SK-N-SH treated with all-trans-retinoic acid at 6 μM for 48 hours (cell line): ENCODE measurements around the gene NFATC3.

ENCODE experiments used
- BACH2 ChIP-seq: fragments of 250-450 bp; sonication (Bioruptor Pico); IDR thresholded peaks from 2 replicates; pipeline ENCODE4 v1.9.0; 2021; ENCODE audit warnings: mild to moderate bottlenecking, borderline replicate concordance
- OSR1 ChIP-seq: fragments of 250-450 bp; sonication (Bioruptor Pico); IDR thresholded peaks from 2 replicates; pipeline ENCODE4 v1.8.0; 2022; ENCODE audit warnings: moderate library complexity, mild to moderate bottlenecking, inconsistent platforms
- PATZ1 ChIP-seq: fragments of 250-450 bp; sonication (Bioruptor Pico); IDR thresholded peaks from 2 replicates; pipeline ENCODE4 v1.8.0; 2020; ENCODE audit warnings: mild to moderate bottlenecking, moderate library complexity, borderline replicate concordance
- PPARA ChIP-seq: fragments of 250-450 bp; sonication (Bioruptor Pico); IDR thresholded peaks from 2 replicates; pipeline ENCODE4 v1.5.0; 2020; ENCODE audit warnings: mild to moderate bottlenecking, borderline replicate concordance
- RARB ChIP-seq: fragments of 250-450 bp; sonication (Bioruptor Pico); IDR thresholded peaks from 2 replicates; pipeline ENCODE4 v1.8.0; 2021; ENCODE audit warnings: mild to moderate bottlenecking, moderate library complexity
- ZNF565 ChIP-seq: fragments of 450-650 bp; formaldehyde crosslinking; conservative IDR thresholded peaks from 2 replicates; pipeline ENCODE4 v1.5.0; 2020; ENCODE audit warnings: low read depth, mild to moderate bottlenecking, moderate library complexity
- ZNF70 ChIP-seq: fragments of 450-650 bp; formaldehyde crosslinking; IDR thresholded peaks from 2 replicates; pipeline ENCODE4 v1.5.0; 2020; ENCODE audit warnings: mild to moderate bottlenecking, moderate library complexity
- ZNF8 ChIP-seq: fragments of 450-650 bp; formaldehyde crosslinking; IDR thresholded peaks from 2 replicates; pipeline ENCODE4 v1.5.0; 2020; ENCODE audit warnings: mild to moderate bottlenecking, moderate library complexity
- TF ChIP-seq, protein P1 (sequence below): fragments of 250-450 bp; sonication (Bioruptor Pico); IDR thresholded peaks from 2 replicates; pipeline ENCODE4 v1.5.1; 2021; ENCODE audit warnings: mild to moderate bottlenecking, moderate library complexity

DNA sequence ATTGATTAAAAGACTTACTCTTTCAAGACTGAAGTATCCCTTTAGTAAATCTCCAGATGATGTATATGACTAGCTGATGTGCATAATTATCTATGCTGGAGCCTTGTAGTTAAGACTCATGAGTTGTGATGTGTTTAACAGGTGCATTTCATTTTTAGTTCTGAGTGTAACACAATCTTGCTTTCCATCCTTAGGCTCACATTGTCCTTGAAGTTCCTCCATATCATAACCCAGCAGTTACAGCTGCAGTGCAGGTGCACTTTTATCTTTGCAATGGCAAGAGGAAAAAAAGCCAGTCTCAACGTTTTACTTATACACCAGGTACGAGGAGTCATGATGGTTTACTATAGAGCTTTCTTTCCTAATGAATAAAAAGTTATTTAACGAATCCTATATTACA is 97.9 kb downstream of the NFATC3 start:
- TF ChIP-seq PATZ1 (no peak), ZNF70 (CRISPR knock-in tag) (no peak), ZNF565 (no peak), PPARA (CRISPR knock-in tag) (no peak), BACH2 (no peak), RARB (CRISPR knock-in tag) (no peak), ZNF8 (CRISPR knock-in tag) (no peak), OSR1 (CRISPR knock-in tag) (no peak)
- TF ChIP-seq, protein P1, sequence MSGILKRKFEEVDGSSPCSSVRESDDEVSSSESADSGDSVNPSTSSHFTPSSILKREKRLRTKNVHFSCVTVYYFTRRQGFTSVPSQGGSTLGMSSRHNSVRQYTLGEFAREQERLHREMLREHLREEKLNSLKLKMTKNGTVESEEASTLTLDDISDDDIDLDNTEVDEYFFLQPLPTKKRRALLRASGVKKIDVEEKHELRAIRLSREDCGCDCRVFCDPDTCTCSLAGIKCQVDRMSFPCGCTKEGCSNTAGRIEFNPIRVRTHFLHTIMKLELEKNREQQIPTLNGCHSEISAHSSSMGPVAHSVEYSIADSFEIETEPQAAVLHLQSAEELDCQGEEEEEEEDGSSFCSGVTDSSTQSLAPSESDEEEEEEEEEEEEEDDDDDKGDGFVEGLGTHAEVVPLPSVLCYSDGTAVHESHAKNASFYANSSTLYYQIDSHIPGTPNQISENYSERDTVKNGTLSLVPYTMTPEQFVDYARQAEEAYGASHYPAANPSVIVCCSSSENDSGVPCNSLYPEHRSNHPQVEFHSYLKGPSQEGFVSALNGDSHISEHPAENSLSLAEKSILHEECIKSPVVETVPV (CRISPR knock-in tag): no peak
